Inflammatory macrophage treated with lipopolysaccharide for 4 hours (primary cell): ENCODE measurements around the gene KDM8.
A peak's percentile ranks its signal among the peaks of the same experiment; 100 is the strongest.

Source experiments
- DNase-seq: peaks from one replicate; pipeline ENCODE4 v3.0.0-alpha.2; 2020

KDM8 gene

DNA sequence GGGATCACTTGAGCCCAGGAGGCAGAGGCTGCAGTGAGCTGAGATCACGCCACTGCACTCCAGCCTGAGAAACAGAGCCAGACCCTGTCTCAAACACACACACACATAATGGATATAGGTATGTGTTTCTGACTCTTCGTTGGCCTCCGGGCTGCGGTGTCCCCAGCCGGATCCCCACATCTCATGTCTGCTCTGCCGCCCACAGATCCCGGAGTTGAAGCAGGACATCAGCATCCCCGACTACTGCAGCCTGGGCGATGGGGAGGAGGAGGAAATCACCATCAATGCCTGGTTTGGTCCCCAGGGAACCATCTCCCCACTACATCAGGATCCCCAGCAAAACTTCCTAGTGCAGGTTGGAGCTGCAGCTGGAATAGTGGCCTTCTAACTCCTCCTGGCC is 15.4 kb downstream of the KDM8 start:
- DNase-seq: no peak

DNA sequence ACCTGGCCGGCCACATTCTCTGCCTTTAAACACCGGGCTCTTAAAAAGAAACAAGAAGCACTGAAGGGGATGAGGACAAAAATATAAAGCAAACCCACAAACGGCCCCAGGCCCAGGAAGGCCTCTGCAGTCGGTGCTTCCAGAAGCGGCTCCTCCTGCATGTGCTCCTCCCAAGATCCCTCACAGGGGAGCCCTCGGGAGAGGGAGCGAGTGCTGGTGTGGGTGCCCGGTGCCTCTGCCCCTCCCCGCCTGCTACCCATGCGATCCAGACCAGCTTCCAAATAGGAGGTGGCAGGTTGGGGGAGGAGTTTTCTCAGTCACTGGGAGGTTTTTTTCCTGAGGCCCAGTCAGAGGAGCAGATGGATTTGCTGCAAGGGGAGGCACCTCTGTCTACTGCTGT is 15.8 kb downstream of the KDM8 start:
- DNase-seq: no peak

DNA sequence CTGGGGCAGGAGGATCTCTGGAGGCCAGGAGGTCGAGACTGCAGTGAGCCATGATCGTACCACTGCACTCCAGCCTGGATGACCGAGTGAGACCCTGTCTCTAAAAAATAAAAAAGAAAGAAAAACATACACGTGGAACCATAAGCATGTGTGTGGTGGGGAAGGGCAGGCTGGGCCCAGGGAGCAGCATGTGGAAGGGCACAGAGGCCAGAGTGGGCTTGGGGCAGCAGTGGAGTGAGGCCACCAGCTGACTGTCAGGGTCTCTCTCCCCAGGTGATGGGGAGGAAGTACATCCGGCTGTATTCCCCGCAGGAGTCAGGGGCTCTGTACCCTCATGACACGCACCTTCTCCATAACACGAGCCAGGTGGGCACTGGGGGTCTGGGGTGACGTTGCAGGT is 16.8 kb downstream of the KDM8 start:
- no peak for DNase-seq

DNA sequence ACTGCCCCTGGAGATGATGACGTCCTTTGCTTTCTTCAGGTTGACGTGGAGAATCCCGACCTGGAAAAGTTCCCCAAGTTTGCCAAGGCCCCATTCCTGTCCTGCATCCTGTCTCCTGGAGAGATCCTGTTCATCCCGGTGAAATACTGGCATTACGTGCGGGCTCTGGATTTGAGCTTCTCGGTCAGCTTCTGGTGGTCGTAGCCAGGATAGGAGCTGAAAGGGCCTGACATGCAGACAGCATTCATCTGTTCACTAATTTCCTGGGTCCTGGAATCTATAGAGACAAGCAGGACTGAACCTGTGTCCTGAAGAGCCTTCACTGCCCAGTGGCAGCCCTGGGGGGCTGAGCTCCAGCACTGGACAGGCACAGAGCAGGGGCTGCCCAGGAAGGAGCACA is 17.2 kb downstream of the KDM8 start:
- DNase-seq: no peak

DNA sequence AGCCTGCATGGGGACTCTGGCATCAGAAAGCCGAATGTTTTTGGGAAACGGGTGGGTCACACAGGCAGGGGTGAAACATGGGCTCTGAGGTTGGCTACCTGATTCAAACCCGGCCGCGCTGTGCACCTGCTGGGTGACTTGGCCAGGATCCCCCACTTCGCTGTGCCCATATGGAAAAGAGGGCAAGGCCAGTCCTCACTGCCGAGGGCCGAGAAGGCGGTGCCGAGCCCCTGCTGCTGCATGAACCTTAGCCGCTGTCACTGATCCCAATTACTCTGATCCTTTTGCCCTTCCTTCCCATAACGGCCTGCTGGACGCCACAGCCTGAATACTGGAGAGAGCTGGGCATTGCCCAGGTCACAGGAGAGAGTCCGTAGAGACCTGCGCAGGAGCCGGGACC is 17.7 kb downstream of the KDM8 start:
- DNase-seq: no peak

DNA sequence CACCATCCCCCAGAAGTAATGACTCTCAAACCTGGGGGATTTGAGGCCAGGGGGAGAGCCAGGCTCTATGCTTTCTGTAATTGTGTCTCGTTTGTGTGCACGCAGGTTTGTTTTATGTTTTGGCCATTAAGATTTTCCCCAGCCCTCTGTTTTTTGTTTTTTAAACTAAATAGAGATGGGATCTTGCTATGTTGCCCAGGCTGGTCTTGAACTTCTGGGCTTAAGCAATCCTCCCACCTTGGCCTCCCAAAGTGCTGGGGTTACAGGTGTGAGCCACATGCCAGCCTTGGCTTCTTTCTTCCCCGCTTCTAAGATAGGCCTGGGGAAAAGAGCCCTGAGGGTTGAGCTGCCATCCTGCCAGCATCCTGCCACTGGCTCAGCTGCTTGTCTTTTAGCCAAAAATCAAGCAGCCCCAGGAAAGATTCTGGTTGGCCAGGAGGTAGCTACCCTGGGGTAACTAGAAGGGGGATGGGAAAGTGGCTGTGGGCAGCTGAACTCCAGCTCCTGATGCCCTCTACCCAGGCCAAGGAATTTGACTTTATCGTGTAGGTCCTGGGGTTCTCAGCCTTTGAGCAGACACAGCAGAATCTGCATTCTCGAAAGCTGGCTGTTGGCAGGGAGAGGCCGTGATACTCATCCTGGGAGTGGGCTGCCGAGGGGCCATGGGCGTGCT is 18.4 kb downstream of the KDM8 start:
- DNase-seq: no peak

DNA sequence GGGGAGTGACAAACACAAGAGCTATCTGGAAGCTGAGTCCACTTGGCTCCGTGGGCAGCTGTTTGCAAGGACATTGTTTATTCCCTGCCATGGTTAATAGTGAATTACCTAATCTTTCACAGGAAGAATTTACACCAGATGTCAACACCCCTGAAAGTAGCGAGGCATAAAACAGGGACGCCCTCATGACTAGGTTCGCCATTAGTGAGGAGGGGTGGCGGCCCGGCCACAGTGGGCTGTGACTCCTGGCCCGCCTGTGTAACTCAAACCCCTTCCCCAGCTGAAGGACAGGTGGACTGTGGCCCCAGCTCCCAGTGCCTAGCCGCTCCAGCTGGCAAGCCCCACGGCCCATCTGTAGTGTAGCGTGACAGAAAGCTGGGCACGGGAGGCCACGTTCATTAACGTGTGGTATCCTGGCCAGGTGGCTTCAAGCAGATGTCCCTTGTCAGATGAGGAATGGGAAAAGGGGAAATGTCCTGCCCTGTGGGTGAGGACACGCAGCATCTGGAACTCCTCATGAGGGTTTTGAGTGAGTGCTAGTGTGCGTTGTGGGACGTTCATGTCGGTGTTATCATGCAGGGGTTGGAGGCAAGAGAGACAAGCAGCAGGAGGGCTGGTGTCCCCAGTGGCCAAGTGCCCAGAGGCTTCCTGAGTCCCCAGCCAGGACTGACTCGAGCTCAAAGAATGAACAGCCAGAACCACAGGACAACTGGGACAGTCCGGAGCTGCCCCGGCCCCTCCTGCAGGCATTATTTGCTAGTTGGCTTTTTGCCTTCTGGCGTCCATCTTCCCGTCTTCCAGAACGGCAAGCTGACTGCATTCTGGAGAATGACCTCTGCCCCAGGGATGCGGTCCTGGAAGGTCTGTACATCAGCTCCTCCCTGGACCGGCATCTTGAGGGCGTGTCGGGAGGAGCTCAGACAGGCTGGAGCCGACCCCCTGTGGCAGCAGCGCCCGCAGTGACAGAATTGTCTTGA is 19.2 kb downstream of the KDM8 start:
- no peak for DNase-seq

DNA sequence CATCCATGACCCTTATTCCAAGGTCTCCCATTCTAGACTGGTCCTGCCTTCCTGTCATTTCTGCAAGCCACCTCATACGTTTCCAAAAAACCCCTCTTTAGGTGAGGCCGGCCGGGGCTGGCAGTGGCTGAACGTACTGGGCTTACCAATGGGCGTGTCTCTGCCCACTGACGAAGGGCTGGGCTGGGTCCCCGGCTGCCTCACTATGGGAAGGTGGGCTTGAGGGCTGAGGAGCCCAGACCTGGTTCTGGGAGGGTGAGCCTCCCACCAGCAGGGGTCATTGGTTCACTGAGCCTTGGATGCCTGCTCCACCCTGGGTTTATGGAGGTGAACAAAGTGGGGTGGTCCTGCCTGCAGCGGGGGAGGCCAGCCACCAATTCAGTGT is 19.9 kb downstream of the KDM8 start:
- DNase-seq: no peak

DNA sequence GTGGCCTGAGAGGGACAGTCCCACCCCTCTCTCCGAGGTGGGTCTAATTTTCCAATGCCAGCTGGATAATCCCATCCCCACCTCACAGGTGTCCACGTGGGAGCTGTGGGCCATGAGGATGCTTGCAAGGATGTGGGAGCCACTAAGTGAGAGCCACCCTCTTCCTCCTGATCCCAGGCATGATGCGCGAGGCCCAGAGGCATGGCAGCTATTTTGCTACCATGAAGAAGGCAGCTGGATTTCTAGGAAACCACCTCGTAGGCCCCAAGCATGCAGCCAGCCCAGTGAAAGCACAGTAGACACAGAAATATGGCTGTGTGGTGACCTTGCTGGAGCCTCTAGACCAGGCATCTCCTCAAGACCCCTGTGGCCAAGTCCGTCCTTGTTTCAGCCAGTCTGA is 20.4 kb downstream of the KDM8 start:
- no peak for DNase-seq

DNA sequence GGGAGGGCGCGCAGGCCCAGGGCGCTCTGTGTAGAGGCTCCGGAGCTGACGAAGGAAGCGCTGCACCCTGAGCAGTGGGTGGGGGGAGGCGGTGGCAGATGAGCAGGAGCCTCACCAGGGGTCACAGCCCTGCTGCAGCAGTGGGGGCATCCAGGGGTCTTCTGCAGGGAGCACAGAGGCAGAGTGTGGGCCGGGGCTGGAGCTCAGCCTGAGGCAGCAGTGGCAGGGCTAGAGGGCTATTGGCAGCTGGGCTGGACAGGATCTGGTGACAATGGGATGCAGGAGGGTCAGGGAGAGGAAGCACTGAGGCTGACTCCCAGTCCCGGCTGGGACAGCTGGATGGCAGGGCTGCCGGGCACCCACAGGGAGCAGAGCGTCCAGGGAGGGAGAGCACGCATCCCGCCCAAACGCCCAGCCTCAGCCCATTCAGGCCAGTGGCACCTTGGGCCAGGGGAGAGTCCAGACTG is 21.0 kb downstream of the KDM8 start:
- no peak for DNase-seq

DNA sequence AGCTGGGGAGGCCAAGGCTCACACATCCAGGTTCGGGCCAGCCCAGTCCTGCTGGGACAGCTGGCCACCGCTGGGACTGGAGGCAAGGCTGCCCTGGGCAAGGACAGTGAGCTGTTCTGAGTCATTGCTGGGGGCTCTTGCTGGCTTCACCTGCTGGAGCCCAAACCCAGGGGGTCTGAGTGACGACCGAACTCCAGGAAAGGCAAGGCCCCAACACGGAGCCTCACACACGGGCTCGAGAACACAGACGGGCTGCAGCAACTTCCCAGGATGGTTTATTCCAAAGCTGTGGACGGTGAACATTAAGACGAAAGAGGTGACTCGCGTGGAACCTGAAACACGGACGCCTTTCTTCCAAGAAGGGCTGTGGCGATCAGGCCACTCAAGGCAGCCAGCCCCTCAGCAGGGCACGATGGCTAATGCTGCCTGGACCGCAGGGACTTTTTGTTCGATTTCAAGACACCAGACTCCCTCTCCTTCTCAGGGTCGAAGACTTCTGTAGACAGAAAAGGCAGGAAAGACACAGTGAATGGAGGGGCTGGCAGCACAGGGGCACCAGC is 21.5 kb downstream of the KDM8 start:
- no peak for DNase-seq

DNA sequence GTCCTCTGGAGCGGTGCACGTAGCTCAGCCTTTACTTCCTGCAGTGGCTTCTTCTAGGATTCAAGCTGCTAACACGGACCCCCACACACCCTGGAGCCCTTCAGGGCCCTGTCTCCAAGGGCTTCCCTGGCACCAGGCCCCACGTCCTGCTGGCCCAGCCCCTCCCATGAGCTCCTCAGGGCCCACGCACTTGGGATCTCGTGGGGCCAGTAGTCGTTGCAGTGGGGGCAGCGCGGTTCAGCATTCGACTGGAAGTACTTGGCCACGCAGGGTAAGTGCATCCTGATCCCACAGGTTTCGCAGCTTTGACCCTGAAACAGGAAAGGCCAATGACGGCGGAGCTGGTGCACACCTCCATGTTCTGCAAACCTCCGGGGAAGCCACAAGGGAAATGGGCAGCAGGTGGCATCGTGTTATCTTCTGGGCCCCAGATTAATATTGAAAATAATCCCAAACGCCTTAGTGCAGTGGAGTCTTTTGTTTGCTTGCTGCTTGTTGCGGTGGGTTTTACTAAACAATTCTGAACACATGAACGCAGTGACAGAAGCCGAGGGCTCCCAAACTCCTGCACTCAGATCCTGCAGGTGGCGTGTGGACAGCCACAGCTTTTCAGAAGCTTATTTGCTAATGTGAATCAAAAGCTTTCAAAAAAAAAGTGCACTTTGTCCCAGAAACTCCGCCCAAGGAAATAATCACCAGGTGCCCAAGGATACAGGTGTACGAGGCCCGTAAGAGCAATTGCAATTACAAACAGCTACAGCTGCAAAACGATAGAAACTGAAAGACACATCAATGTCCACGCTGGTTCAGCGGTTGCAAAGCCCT is 22.4 kb downstream of the KDM8 start:
- no peak for DNase-seq

DNA sequence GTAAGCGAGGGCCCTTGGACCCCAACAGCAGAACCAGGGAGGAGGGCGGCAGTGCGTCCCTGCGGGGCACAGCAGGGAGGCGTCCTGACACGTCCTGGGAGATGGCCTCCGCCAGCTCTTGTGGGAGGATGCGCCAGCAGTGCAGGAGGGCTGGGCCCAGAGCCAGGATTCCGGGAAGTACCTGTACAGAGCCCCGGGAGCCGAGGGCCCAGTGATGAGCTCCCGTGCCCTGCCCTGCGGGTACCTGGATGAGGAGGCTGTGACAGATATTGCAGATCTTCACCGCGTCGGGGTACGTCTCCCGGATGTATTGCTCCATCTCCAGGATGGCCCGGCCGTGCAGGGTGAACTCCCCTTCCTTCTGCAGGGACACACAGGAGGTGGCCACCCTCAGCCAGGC is 23.1 kb downstream of the KDM8 start:
- DNase-seq: no peak

DNA sequence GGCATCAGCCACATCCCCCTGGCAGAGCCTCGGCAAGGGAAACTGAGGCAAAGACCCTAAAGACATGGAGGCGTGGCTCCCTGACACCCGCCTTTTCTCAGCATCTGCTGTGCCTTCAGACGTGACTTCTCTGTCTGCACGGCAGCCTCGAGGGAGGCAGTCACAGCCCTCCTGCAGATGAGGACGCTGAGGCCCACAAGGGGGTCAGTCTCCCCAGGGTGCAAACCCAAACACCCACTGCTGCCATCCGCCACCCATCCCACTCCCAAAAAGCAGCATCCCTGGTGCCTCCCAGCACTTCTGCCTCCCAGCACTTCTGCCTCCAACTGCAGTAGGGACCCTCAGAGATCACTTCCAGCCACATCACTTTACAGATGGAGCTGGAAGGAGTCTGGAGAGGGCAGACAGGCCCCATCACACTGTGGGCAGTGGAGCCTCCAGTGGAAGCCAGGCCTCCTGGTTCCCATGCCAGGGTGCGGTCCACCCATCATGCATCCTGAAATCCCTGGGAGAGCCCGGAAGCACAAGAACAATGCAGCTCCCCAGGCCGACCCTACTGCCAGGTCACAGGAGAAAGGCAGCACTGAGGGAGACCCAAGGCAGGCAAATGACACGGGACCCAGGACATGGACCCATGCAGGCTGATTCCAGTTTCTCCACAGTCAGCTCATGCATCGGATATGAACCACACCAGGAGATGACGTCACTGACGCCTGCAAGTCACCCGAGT is 23.8 kb downstream of the KDM8 start:
- DNase-seq: no peak

DNA sequence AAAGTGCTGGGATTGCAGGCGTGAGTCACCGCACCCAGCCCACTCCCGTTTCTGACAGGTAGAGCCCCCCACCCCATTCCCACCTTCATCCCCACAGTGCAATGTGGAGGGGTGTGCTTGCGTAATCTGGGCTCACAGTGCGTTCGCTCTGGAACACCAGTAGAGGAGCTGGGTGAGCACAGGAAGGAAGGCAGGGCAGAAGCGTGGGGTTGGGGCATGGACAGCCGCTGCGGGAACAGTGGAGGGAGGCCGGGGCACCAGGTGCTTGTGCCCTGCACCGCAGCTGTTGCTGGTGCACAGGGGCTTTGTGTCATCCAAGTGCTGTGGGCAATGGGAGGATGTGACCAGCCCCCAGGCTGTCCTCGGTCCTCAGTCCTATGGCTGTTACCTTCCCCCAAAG is 24.7 kb downstream of the KDM8 start:
- DNase-seq: no peak

DNA sequence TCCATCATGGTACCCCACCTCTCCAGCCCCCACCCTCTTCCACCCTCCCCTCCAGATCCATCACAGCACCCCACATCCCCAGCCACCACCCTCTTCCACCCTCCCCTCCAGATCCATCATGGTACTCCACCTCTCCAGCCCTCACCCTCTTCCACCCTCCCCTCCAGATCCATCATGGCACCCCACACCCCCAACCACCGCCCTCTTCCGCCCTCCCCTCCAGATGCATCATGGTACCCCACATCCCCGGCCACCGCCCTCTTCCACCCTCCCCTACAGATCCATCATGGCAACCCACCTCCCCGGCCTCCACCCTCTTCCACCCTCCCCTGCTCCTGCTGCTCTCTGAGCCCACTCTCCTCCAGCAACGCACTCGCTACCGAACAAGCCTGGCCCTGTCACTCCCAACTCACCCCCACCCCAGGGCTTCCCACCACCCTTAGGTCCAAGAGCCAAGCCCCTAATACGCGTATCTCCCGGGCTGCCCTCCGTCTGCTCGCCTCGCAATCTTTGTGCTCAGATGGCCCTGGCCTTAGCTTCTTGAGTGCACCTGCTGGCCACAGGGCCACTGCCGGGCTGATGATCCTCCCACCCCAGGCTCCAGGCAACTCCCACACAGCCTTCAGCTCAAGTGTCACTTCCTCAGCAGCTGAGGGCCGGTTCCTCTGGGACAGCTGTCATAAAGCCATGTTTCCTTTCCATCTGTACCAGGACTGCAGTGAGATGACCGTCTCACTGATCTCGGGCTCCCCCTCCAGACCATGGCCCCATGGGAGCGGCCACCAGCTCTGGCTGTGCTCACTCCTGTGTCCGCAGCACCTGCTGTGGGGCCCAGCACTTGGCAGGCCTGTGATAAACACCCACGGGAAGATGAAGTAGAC is 25.5 kb downstream of the KDM8 start:
- peak; percentile 80 for DNase-seq

DNA sequence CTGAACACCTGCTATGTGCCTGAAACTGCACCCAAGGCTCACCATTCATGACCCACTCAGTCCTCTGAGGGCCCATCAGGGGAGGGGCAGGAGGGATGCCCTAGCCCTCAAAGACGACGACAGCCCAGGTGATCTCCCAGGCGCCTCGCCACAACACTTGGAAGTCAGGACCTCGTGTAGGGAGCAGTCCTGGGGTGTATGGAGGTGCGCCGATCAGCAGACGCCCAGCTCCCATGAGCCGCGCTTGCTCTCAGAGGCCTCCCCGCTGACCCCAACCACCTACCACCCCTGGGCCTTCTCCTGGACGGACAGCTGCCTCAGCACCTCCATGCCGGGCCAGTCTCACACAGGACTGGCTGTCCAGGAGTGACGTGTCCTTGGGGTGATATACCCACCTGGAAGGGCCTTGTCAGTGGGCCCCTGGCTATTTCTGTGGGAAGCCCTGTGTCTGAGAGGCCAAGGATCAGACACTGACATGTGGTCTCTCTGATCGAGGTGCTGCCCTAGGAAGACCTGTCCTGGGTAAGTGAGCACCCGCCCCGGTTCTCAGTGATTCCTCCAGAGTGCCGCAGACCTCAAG is 26.7 kb downstream of the KDM8 start:
- no peak for DNase-seq

DNA sequence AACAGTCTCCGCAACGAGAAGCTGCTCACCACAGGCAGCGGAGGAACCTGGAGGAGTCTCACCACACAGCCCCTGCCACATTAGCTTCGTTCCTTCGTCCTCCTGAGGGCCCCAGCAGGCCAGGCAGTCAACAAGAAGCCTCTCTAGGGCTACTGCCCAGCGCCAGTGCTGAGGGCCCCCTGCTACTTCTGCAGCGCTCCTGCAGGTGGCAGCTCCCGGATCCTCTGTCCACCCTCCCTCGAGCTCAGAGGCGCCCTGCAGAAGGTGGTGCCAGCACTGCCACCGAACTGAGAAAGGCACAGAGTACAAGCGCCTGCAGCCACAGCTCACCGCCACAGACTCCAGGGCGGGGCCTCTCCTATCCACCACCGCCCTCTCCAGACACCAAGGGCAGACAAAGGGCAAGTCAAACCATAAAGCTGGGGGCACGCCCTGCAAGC is 27.3 kb downstream of the KDM8 start:
- DNase-seq: no peak

DNA sequence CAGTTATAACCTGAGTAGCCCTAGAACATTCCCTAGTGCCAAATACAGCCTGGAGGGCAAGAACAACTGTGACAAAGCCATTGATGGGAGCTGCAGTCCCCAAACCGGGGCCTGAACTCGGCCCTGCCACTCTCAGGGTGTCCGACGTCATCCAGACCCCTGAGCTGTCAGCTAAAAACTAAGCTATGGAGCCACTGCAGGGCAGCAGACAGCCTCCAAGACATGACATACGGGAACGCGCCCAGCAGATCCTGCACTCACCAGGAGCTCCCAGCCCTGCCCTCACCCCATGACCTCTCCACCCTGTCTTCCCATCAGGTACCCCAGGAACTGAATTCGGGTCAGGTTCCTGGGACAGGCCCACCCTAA is 28.4 kb downstream of the KDM8 start:
- DNase-seq: no peak

DNA sequence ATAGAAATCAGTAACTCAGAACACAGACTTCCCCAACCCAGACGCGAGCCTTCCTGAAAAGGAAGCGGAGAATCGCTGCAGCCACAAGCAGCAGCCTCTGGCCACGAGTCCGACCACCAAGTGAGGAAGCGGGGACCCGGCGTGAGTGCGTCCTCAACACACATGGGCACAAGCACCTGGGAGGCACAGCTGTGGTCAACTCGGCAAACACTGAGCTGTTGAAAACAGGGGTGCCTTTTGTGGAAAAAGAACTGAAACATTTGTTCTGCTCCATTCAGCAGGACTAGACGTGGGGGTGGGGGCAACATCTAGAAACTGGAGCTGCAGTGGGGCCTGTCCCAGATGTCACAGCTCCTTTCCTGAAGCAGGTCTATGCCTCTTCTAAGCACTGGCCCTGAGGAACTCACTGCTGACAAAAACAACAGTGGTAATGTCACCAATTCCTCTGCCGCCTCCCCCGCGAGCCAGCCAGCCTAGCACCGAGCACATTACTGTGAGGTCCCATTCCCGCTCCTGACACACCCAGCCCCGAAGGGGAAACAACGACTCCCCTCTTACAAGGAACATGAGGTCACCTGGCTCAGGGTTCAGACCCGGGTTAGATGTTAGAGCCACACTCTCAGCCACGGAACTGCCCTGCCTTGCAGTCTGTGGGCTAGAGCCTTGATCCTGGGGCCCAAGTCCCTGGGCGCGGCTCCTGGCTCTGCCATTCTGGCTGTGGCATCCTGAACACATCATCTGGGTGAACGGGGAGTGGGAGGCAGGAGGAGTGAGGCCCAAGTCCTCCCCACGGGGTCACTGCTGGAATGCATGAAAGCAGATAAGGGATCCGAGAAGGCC is 29.0 kb downstream of the KDM8 start:
- peak; percentile 31 for DNase-seq
